ENCODE results near the gene NT5DC4. TPM values are rescaled to one million over a fixed set of nuclear protein-coding genes. Genes with fewer than 3 reads are reported as not detected.

The NT5DC4 gene
- polyA plus RNA-seq, 2 of the 4 experiments (the other 2 are of a cell fraction) = not detected

- peaks cover 21% of the 10 kb centered on the region for H3K4me1 ChIP-seq
- TF ChIP-seq BHLHE40 (IDR thresholded peaks at IDR 0.05; ENCODE audit: low read depth, low read length) = no peak
- 80% methylated on average over 19 of the region's 19 CpGs for whole genome bisulfite sequencing (ENCODE audit: missing lambda C conversion rate)
- H3K27ac ChIP-seq = peak overlapping the region in 1 of 2 experiments; percentile 86; a peak in 2 of 6 replicates
- POLR2A ChIA-PET = interaction anchor here (1.3 to 2.9 kb wide), 2 partner anchors 82 to 101 kb away, joined by 4 to 18 read pairs; partner anchors contain the start of gene SLC20A1
- no peak overlapping the region for H3K4me3 ChIP-seq
- ATAC-seq = no peak
- DNase-seq (ENCODE audit: low read depth in 1 of 2, low spot score in 1 of 2) = no peak
- FAIRE-seq = no peak
- no peaks in the 10 kb centered on the region for H3K9me3 ChIP-seq
- CTCF ChIA-PET = interaction anchor here (0.5 to 13.7 kb wide), 49 partner anchors 9 to 606 kb away, joined by 3 to 343 read pairs (median 8); partner anchors contain the start of genes CHCHD5 and SLC20A1
- no peak overlapping the region for H3K4me2 ChIP-seq
Observed at GRCh38 chr2:112727276-112728028, 6.6 kb downstream of the NT5DC4 start.

GRCh38 chr2:112728029-112728362, 7.2 kb downstream of the NT5DC4 start:
- no peak for FAIRE-seq
- no peak for DNase-seq (ENCODE audit: low read depth in 1 of 2, low spot score in 1 of 2)
- ChIA-PET POLR2A (interaction anchor here (2.9 kb wide), 1 partner anchor 83 kb away, joined by 18 read pairs; the partner anchor contains the start of gene SLC20A1), CTCF (interaction anchor here (1.1 to 13.7 kb wide), 21 partner anchors 9 to 606 kb away, joined by 3 to 343 read pairs (median 24); partner anchors contain the start of gene SLC20A1)
- Histone ChIP-seq H3K4me2 (no peak overlapping the region), H3K4me1 (peaks cover 21% of the 10 kb centered on the region), H3K4me3 (no peak overlapping the region), H3K27ac (no peak overlapping the region), H3K9me3 (no peaks in the 10 kb centered on the region)
- no peak for ATAC-seq
- TF ChIP-seq ZC3H11A (IDR thresholded peaks at IDR 0.05) = no peak
- no peak for TF ChIP-seq JUN (IDR thresholded peaks at IDR 0.05)
- no peak for TF ChIP-seq PBX3 (IDR thresholded peaks at IDR 0.05)
- TF ChIP-seq MAFK (IDR thresholded peaks at IDR 0.05; ENCODE audit: partially characterized antibody) = no peak
- TF ChIP-seq HEYL (CRISPR knock-in tag; IDR thresholded peaks at IDR 0.05) = no peak
- no peak for TF ChIP-seq KDM1A (IDR thresholded peaks at IDR 0.05; ENCODE audit: low read depth)
- no peak for TF ChIP-seq CHD4 (IDR thresholded peaks at IDR 0.05; ENCODE audit: borderline replicate concordance)
- TF ChIP-seq GATA3 (IDR thresholded peaks at IDR 0.05; ENCODE audit: borderline replicate concordance) = no peak
- no peak for TF ChIP-seq ESRRA (IDR thresholded peaks at IDR 0.05; ENCODE audit: borderline replicate concordance, low read length)
- no peak for TF ChIP-seq HES2 (IDR thresholded peaks at IDR 0.05)
- WGBS (ENCODE audit: missing lambda C conversion rate) = 74% methylated on average over 4 of the region's 4 CpGs

GRCh38 chr2:112728378-112729175, 7.8 kb downstream of the NT5DC4 start:
- POLR2A ChIA-PET = interaction anchor here (2.9 kb wide), 1 partner anchor 83 kb away, joined by 18 read pairs; the partner anchor contains the start of gene SLC20A1

More at GRCh38 chr2:112728378-112729175, 7.8 kb downstream of the NT5DC4 start:
- WGBS (ENCODE audit: missing lambda C conversion rate) = 54% methylated on average over 11 of the region's 11 CpGs
- Histone ChIP-seq H3K9me3 (no peaks in the 10 kb centered on the region), H3K4me3 (no peak overlapping the region), H3K27ac (no peak overlapping the region), H3K4me2 (no peak overlapping the region), H3K4me1 (peaks cover 21% of the 10 kb centered on the region)
- TF ChIP-seq ZFP36 (IDR thresholded peaks at IDR 0.05; ENCODE audit: borderline replicate concordance, partially characterized antibody) (no peak), CBX8 (IDR thresholded peaks at IDR 0.05) (no peak), BHLHE40 (IDR thresholded peaks at IDR 0.05; ENCODE audit: low read depth, low read length) (no peak), HDAC2 (IDR thresholded peaks at IDR 0.05) (no peak), HOXA7 (CRISPR knock-in tag; IDR thresholded peaks at IDR 0.05) (no peak), PBX3 (IDR thresholded peaks at IDR 0.05) (no peak), JUNB (IDR thresholded peaks at IDR 0.05) (no peak), GATA3 (IDR thresholded peaks at IDR 0.05; ENCODE audit: borderline replicate concordance) (no peak), RCOR1 (IDR thresholded peaks at IDR 0.05; ENCODE audit: low read depth, low read length) (no peak), RAD21 (conservative IDR thresholded peaks at IDR 0.05 in 1 of 2, IDR thresholded peaks at IDR 0.05 in 1 of 2) (no peak), EP300 (IDR thresholded peaks at IDR 0.05) (no peak), FOSL2 (IDR thresholded peaks at IDR 0.05) (no peak), FOSL2 (CRISPR knock-in tag; IDR thresholded peaks at IDR 0.05) (no peak), MAZ (IDR thresholded peaks at IDR 0.05; ENCODE audit: borderline replicate concordance, low read depth, low read length) (no peak), HOXB5 (CRISPR knock-in tag; IDR thresholded peaks at IDR 0.05) (no peak), FOSB (CRISPR knock-in tag; IDR thresholded peaks at IDR 0.05) (no peak), CEBPB (IDR thresholded peaks at IDR 0.05) (no peak), KDM5A (IDR thresholded peaks at IDR 0.05) (no peak), RFX5 (IDR thresholded peaks at IDR 0.05) (no peak)
- CTCF ChIA-PET = interaction anchor here (0.9 to 13.7 kb wide), 17 partner anchors 10 to 473 kb away, joined by 3 to 343 read pairs (median 31); partner anchors contain the start of gene SLC20A1
- ATAC-seq (no peak), FAIRE-seq (no peak), DNase-seq (ENCODE audit: low read depth in 1 of 2, low spot score in 1 of 2) (no peak)
